Stimulated activated CD4-positive, alpha-beta T cell treated with anti-CD3 and anti-CD28 coated beads, Interleukin-12 subunit alpha, Interleukin-12 subunit beta, amount 100 ng/mL, for 48 hours (primary cell): ENCODE measurements around the gene PTEN.

Experiments
- DNase-seq, 3 donors: peaks; one replicate each; pipeline ENCODE4 v3.0.0-alpha.2; 2020; ENCODE audit warnings: low read depth in 2 of 3, low spot score in 1 of 3

Gene PTEN

GRCh38 chr10:87974130-87974529 is 110.7 kb downstream of the PTEN start:
- DNase-seq = no peak

- no peak for DNase-seq
These were observed 111.3 kb downstream of the PTEN start for GRCh38 chr10:87974769-87975168.

- DNase-seq = no peak
These were observed 112.8 kb downstream of the PTEN start for GRCh38 chr10:87976101-87976743.

GRCh38 chr10:87978166-87978565 is 114.7 kb downstream of the PTEN start:
- DNase-seq = no peak

GRCh38 chr10:87979847-87980246 is 116.4 kb downstream of the PTEN start:
- no peak for DNase-seq

GRCh38 chr10:87983716-87984115 is 120.3 kb downstream of the PTEN start:
- DNase-seq = no peak

- no peak for DNase-seq
These were observed 123.8 kb downstream of the PTEN start for GRCh38 chr10:87987206-87987605.

- no peak for DNase-seq
These were observed 128.5 kb downstream of the PTEN start for GRCh38 chr10:87991946-87992345.

GRCh38 chr10:88004451-88004850 is 141.0 kb downstream of the PTEN start:
- no peak for DNase-seq

GRCh38 chr10:88006261-88006660 is 142.8 kb downstream of the PTEN start:
- DNase-seq = no peak

- no peak for DNase-seq
These were observed 145.5 kb downstream of the PTEN start for GRCh38 chr10:88008866-88009470.

- no peak for DNase-seq
These were observed 149.2 kb downstream of the PTEN start for GRCh38 chr10:88012641-88013040.

- no peak for DNase-seq
These were observed 154.4 kb downstream of the PTEN start for GRCh38 chr10:88017781-88018180.

- DNase-seq = no peak
These were observed 156.3 kb downstream of the PTEN start for GRCh38 chr10:88019753-88020152.
